Gastrocnemius medialis (tissue), 4 donors: ENCODE data around the gene RAB2B.

Experiments
- POLR2A ChIP-seq, 2 donors: fragments of 450-650 bp; IDR thresholded peaks; one replicate each; pipeline ENCODE4 v1.6.1; 2017; ENCODE audit warnings: antibody characterized with exemption in 2 of 2, mild to moderate bottlenecking in 2 of 2, moderate library complexity in 2 of 2
- TF ChIP-seq, protein P1 (sequence below), 5 experiments: fragments of 450-650 bp in 3 of 5; fragments of 200-600 bp in 2 of 5; sonication (generic) in 2 of 5; IDR thresholded peaks in 4 of 5; conservative IDR thresholded peaks in 1 of 5; 1 replicate in 4 of 5; 2 replicates in 1 of 5; pipeline ENCODE4 v1.5.1; 2016 to 2019; ENCODE audit warnings: antibody characterized with exemption in 5 of 5, mild to moderate bottlenecking in 3 of 5, moderate library complexity in 3 of 5

- TF ChIP-seq, protein P1, sequence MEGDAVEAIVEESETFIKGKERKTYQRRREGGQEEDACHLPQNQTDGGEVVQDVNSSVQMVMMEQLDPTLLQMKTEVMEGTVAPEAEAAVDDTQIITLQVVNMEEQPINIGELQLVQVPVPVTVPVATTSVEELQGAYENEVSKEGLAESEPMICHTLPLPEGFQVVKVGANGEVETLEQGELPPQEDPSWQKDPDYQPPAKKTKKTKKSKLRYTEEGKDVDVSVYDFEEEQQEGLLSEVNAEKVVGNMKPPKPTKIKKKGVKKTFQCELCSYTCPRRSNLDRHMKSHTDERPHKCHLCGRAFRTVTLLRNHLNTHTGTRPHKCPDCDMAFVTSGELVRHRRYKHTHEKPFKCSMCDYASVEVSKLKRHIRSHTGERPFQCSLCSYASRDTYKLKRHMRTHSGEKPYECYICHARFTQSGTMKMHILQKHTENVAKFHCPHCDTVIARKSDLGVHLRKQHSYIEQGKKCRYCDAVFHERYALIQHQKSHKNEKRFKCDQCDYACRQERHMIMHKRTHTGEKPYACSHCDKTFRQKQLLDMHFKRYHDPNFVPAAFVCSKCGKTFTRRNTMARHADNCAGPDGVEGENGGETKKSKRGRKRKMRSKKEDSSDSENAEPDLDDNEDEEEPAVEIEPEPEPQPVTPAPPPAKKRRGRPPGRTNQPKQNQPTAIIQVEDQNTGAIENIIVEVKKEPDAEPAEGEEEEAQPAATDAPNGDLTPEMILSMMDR (IDR thresholded peaks at IDR 0.05 in 4 of 5, conservative IDR thresholded peaks at IDR 0.05 in 1 of 5) = no peak
- TF ChIP-seq POLR2A (IDR thresholded peaks at IDR 0.05) = no peak
These were observed 49.4 kb upstream of the RAB2B start, which contains the start of gene SALL2 for GRCh38 chr14:21525962-21526671.
